Measurements from ENCODE around the gene HPCAL4. TPM values are rescaled to one million over a fixed set of nuclear protein-coding genes. Genes with fewer than 3 reads are reported as not detected.

HPCAL4 gene
- total RNA-seq, 1 experiment from 2014 or later: not detected

DNA sequence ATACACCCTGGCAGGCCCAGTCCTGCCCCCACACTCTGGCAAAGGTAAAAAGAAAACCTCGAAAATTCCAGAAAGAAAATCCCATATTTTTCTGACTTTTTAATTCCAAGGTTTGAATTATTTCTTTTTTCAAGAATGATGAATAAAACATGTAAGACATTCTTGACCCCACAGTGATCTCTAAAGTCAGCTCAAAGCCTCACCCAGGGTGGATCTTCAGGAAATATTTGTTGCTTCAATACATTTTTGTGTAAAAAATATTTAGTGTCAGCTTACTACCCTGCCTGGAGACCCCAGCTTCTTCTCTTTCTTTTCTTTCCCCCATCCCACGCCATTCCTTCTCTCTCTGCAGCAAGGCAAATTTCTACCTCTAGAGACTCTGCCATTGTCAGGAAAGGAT is 12.3 kb downstream of the HPCAL4 start:
- Histone ChIP-seq H3K36me3 (replicated peaks; ENCODE audit: control insufficient read depth, insufficient read depth, low read length) (no peaks in the 10 kb centered on the region), H3K27me3 (ENCODE audit: control insufficient read depth, insufficient read depth, low read length) (peaks cover 89% of the 10 kb centered on the region), H3K4me3 (ENCODE audit: insufficient read depth, low read depth, low read length) (no peak overlapping the region)
- DNase-seq: no peak

DNA sequence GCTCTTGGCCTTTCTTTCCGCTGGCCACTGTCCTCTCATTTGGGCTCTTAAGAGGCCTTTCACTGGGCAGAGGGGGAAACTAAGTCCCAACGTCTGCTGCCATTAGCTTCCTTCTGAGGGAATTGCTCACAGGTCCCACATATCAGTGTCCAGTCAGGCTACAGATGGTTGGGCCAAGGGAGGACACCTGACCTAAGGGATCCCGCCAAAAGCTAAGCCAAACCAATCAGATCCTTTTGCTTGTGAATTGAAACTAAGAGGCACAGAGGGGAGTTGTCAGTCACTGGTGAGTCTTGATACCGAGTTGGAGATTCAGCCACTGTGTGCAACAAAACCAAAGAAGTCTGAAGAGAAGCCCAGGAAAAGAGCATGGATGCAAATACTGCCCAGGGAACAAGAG is 13.6 kb downstream of the HPCAL4 start:
- H3K4me3 ChIP-seq (ENCODE audit: insufficient read depth, low read depth, low read length): no peak overlapping the region
- no peak for DNase-seq
- peaks cover 89% of the 10 kb centered on the region for H3K27me3 ChIP-seq (ENCODE audit: control insufficient read depth, insufficient read depth, low read length)
- H3K36me3 ChIP-seq (replicated peaks; ENCODE audit: control insufficient read depth, insufficient read depth, low read length): no peaks in the 10 kb centered on the region

DNA sequence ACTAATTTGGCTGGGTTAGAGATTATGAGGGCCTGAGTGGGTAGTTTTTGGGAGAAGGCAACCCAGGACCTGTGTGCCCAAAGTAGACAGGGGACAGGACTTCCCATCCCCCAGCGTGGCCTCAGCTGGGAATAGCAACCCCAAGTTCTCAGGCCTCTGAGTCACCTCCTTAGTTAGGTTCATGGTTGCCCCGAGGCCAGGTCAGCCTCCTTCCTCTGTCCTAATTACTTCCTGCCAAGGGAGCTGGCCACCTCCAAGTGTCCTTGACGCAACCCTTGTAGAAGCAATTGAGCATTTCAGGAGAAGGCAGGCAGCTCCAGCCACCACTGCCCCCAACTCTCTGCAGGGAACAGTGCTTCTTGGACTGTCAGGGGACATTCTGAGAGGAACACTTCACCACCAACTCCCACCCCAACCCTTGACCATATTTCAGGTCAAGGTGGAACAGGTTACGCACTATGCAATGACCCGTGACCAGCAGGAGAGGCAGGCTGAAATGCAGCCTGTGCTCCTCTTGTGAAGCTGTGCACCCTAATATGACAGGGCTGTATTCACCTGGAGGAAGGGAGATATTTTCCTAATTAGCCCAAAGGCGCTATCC is 14.2 kb downstream of the HPCAL4 start:
- H3K36me3 ChIP-seq (replicated peaks; ENCODE audit: control insufficient read depth, insufficient read depth, low read length): no peaks in the 10 kb centered on the region
- no peak for DNase-seq
- peaks cover 89% of the 10 kb centered on the region for H3K27me3 ChIP-seq (ENCODE audit: control insufficient read depth, insufficient read depth, low read length)
- H3K4me3 ChIP-seq (ENCODE audit: insufficient read depth, low read depth, low read length): no peak overlapping the region

DNA sequence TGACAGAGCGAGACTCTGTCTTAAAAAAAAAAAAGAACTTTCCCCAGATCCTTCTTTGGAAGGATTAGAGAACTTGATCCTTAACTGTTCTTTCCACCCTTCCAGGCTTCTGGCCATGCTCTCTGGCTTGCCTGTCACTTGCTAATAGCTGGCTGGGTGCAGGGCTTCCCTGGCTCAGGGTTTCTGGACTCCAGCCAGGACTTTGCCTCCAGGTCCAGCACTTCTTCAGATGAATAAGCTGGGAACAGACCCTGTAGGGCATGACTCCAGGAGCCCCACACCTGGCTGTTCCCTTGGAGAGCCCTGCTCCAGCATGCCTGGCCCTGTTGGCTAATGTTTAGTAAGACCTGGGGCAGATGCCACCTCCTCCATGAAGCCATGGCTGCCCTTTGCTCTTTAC is 16.0 kb downstream of the HPCAL4 start:
- H3K27me3 ChIP-seq (ENCODE audit: control insufficient read depth, insufficient read depth, low read length): peaks cover 89% of the 10 kb centered on the region
- H3K36me3 ChIP-seq (replicated peaks; ENCODE audit: control insufficient read depth, insufficient read depth, low read length): no peaks in the 10 kb centered on the region
- DNase-seq: no peak
- H3K4me3 ChIP-seq (ENCODE audit: insufficient read depth, low read depth, low read length): no peak overlapping the region

DNA sequence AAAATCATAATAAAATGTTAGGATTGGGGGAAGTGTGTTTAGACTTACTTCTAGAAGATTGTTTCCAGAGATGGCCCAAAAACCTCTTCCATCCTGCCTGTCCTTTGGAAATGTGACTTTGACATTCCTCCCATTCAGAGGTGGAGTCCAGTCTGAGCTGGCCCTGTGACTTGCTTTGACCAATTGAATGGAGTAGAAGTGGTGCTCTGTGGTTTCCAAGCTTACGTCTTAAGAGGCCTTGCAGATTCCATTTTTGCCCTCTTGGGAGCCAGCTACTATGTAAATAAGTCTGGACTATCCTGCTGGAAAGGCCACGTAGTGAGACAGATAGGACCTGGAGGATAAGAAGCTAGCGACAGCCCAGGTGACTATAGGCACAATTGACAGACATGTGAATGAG is 18.0 kb downstream of the HPCAL4 start:
- Histone ChIP-seq H3K36me3 (replicated peaks; ENCODE audit: control insufficient read depth, insufficient read depth, low read length) (no peaks in the 10 kb centered on the region), H3K27me3 (ENCODE audit: control insufficient read depth, insufficient read depth, low read length) (peaks cover 89% of the 10 kb centered on the region), H3K4me3 (ENCODE audit: insufficient read depth, low read depth, low read length) (no peak overlapping the region)
- DNase-seq: no peak

DNA sequence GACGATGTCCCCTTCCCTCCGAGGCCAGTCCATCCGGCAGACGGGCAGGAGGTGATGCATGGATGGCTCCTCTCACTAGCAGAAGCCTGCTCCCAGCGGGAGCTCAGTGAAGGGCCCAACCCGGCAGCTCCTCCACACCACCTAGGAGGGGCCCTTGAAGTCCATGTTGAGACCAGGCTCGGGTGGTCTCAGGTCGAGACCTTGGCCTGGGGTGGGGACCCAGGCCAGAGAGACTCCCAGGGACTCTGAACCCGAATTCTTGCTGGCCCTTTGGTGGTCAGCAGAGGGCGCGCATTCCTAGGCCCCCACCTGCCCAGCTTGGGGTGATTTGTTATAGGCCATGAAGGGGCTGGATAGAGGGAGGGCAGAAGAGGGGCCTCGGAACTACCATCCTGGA is 18.7 kb downstream of the HPCAL4 start:
- Histone ChIP-seq H3K4me3 (ENCODE audit: insufficient read depth, low read depth, low read length) (no peak overlapping the region; the same call in 1 of the 2 replicates), H3K36me3 (replicated peaks; ENCODE audit: control insufficient read depth, insufficient read depth, low read length) (no peaks in the 10 kb centered on the region), H3K27me3 (ENCODE audit: control insufficient read depth, insufficient read depth, low read length) (peaks cover 91% of the 10 kb centered on the region)
- peak; percentile 88 for DNase-seq

DNA sequence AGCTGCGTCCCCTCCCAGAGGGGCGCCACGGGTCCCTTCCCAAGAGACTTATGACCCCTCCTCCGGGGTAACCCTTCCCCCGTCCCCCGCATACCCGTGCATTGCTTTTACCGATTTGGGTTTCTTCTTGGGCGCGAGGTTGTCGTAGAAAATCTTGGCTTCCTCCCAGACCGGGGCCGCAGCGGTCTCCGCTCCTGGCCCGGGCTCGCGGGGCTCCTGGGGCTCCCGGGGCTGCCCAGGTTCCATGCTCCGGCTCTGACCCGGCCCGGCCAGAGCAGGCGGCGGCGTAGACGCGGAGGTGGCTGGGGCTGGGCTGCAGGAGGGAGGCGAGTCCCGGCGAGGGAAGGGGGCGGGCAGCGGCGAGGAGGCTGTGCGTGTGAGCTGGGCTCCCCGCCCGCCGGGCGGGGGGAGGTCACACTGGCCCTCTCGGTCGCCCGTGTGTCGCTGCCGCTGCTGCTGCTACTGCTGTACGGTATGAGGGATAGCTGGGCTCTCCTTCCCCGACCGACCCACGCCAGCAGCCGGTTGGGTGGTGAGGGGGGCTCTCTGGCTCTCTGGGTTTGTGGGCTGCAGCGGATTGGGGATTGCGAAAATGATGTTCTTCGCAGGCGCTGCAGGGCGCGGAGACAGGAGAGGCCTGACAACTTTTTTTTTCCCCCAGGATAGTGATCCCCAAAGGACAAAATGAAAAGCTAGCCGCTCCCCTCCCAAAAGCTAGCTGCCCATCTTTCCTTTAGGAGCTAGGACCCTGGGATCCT is 19.3 kb downstream of the HPCAL4 start, which contains the start of gene NT5C1A:
Gene NT5C1A, minus strand, starts transcription at position 315 of the 758 bp plus-strand sequence. Its CDS starts 69 bp downstream, at position 246.
- H3K27me3 ChIP-seq (ENCODE audit: control insufficient read depth, insufficient read depth, low read length): peaks cover 91% of the 10 kb centered on the region
- peak; percentile 90 for DNase-seq

DNA sequence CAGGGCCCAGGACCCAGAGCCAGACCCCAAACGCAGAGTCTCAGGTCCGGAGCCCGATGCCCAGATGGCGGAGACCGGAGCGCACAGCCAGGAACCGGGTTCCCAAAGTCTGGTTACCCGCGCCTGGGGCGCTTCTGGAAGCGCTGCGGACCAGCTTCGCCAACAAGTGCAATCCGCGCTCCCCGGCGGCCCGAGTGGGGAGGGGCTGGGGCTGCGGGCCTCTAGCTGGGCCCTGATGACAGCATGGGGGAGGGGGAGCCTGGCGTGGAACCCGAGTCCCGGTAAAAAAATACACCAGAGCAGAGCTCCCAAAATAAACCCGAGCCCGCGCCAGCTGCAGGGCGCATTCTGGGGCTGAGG is 19.8 kb downstream of the HPCAL4 start:
- peaks cover 91% of the 10 kb centered on the region for H3K27me3 ChIP-seq (ENCODE audit: control insufficient read depth, insufficient read depth, low read length)
- DNase-seq: peak; percentile 83
- no peaks in the 10 kb centered on the region for H3K36me3 ChIP-seq (replicated peaks; ENCODE audit: control insufficient read depth, insufficient read depth, low read length)
- H3K4me3 ChIP-seq (ENCODE audit: insufficient read depth, low read depth, low read length): peak overlapping the region; percentile 32

More for the DNA sequence above, 19.3 kb downstream of the HPCAL4 start, which contains the start of gene NT5C1A:
- Histone ChIP-seq H3K4me3 (ENCODE audit: insufficient read depth, low read depth, low read length) (peak within 1 kb of the TSS; percentile 32), H3K36me3 (replicated peaks; ENCODE audit: control insufficient read depth, insufficient read depth, low read length) (no peaks in the 10 kb centered on the region)

DNA sequence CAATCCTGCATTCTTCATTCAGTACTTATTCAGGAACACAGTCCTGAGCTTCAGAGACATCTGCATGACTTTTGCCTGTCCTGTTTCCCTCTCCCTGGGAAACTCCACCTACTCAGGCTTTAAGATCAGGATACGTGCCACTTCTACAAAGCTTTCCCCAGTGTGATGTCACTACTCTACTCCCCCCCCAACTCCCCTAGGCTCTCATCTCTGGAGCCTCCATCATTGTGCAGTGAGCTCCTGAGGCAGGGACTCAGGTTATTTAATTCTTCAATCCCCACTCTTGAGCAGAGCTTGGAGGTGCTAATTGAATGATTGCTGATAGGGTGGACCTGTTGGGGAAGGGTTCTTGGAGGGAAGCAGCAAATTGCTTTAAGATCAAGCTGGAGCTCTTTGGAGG is 20.5 kb downstream of the HPCAL4 start:
- H3K27me3 ChIP-seq (ENCODE audit: control insufficient read depth, insufficient read depth, low read length): peaks cover 95% of the 10 kb centered on the region
- no peak overlapping the region for H3K4me3 ChIP-seq (ENCODE audit: insufficient read depth, low read depth, low read length)
- DNase-seq: no peak
- no peaks in the 10 kb centered on the region for H3K36me3 ChIP-seq (replicated peaks; ENCODE audit: control insufficient read depth, insufficient read depth, low read length)

DNA sequence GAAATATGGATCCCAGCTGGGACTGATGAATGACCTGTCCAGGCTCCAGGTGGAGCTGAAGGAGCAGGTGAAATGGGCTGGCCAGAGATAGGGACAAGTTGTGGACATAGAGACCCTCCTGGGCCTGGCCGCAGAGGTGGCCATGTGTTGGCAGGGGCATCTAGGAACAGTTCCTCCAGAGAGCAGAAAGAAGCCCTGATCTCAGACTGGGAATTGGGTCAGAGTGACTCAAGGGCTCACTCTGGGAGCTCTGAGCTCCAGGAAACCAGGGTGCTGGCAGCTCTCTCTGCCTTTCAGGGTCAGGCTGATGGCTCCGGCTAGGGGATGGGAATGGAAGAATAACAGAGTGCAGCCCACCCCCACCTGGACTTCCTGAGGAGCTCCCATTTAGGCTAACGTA is 22.3 kb downstream of the HPCAL4 start:
- Histone ChIP-seq H3K36me3 (replicated peaks; ENCODE audit: control insufficient read depth, insufficient read depth, low read length) (no peaks in the 10 kb centered on the region), H3K27me3 (ENCODE audit: control insufficient read depth, insufficient read depth, low read length) (peaks cover 92% of the 10 kb centered on the region), H3K4me3 (ENCODE audit: insufficient read depth, low read depth, low read length) (no peak overlapping the region)
- no peak for DNase-seq

DNA sequence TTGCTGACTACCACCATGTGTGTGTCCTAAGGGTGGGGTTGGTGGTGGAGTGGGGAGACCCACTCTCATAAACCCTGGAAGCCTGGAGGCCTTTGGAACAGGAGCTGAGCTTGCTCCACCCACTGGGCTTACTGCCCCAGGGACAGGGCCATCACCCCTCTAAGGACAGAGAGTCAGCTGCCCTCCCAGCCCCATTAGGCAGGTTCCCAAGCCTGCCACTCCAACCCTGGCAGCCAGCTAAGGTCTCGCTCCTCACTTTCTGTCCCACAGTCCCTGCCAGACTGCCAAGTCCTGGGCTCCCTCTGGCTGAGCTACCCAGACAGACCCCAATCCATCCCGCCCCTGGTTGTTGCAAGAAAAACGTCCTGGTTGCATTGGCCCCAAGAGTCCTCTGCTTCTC is 23.1 kb downstream of the HPCAL4 start:
- no peaks in the 10 kb centered on the region for H3K36me3 ChIP-seq (replicated peaks; ENCODE audit: control insufficient read depth, insufficient read depth, low read length)
- H3K4me3 ChIP-seq (ENCODE audit: insufficient read depth, low read depth, low read length): no peak overlapping the region
- H3K27me3 ChIP-seq (ENCODE audit: control insufficient read depth, insufficient read depth, low read length): peaks cover 87% of the 10 kb centered on the region
- no peak for DNase-seq

DNA sequence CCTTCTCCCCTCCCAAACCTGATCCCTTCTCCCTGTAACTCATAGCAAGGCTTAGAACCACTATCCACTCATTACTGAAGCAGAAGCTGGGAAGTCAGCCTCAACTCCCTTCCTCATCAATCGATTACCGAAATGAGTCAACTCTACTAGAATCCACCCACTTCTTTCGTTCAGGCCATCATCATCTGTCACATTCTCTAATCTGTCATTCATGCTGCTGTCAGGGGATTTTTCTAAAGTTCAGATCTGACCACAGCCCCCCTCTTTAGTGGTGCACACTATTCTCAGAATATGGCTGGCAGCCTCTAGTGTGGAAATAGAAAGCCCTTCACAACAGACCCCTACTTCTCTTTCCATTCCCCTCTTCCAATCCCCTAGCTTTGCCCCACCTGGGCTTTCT is 24.5 kb downstream of the HPCAL4 start:
- no peak overlapping the region for H3K4me3 ChIP-seq (ENCODE audit: insufficient read depth, low read depth, low read length)
- peaks cover 86% of the 10 kb centered on the region for H3K27me3 ChIP-seq (ENCODE audit: control insufficient read depth, insufficient read depth, low read length)
- H3K36me3 ChIP-seq (replicated peaks; ENCODE audit: control insufficient read depth, insufficient read depth, low read length): no peaks in the 10 kb centered on the region
- DNase-seq: no peak

DNA sequence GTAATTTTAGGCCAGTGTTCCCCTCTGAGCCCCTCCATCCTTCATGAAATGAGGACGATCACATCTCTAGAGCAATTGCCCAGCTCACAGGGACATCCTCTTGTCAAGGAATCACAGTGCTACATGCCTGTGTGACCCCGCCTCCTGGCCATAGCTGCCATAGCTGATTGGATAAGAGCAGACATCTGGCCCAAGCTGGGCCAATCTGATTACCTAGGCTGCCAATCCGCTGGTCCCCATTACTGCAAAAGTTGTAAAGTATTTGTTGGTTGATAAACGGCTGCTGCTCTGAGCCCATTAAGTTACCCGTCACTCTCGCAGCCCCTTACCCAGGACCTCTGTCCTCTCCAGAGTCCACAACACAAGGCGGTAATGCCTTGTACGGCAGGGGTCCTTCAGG is 27.7 kb downstream of the HPCAL4 start:
- DNase-seq: peak; percentile 70
- Histone ChIP-seq H3K36me3 (replicated peaks; ENCODE audit: control insufficient read depth, insufficient read depth, low read length) (no peaks in the 10 kb centered on the region), H3K4me3 (ENCODE audit: insufficient read depth, low read depth, low read length) (no peak overlapping the region), H3K27me3 (ENCODE audit: control insufficient read depth, insufficient read depth, low read length) (peaks cover 83% of the 10 kb centered on the region)

DNA sequence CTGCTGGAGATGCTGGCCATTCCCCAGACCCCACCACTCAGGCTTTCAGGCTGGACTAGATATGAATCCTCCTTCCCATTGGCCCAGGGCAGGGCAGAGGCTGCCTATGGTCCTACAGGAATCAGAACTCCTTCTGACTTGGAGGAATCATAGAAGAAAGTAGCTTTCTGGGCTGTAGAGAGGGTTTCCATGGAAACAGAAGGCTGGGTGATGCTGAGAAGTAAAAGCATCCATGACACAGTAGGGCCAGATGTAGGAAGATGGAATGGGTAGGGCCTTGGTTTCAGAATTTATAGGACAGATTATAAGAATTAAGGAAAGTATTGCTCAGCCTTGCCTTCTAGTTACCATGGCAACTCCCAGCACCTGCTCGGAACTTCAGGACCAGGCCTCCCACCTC is 28.4 kb downstream of the HPCAL4 start:
- DNase-seq: no peak
- Histone ChIP-seq H3K36me3 (replicated peaks; ENCODE audit: control insufficient read depth, insufficient read depth, low read length) (no peaks in the 10 kb centered on the region), H3K27me3 (ENCODE audit: control insufficient read depth, insufficient read depth, low read length) (peaks cover 80% of the 10 kb centered on the region), H3K4me3 (ENCODE audit: insufficient read depth, low read depth, low read length) (no peak overlapping the region)

DNA sequence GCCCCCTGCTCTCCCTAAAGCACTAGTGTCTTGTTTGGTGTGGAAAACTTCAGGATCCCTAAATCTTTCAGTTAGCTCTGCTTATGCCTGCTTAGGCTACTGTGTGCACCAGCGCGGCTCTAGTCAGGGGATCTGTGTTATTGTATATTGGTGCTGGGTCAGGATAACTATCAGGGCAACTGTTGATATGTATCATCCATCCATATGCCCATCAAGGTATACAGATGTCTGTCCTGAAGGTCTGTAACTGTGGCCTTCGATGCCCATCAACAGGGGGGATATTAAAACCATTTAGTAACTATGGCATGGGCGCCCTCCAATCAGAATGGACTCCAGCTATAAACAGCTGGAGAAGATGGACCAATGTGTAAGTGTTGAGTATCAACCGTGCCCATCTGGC is 31.7 kb downstream of the HPCAL4 start:
- Histone ChIP-seq H3K36me3 (replicated peaks; ENCODE audit: control insufficient read depth, insufficient read depth, low read length) (no peaks in the 10 kb centered on the region), H3K27me3 (ENCODE audit: control insufficient read depth, insufficient read depth, low read length) (peaks cover 65% of the 10 kb centered on the region), H3K4me3 (ENCODE audit: insufficient read depth, low read depth, low read length) (no peak overlapping the region)
- no peak for DNase-seq
